A673 (cell line): ENCODE data around the gene CENPS.
"Not testable (repeated sequence)": the region's sequence is repeated elsewhere in the genome, so short reads cannot be mapped to it uniquely, and the experiment has no call there.

ENCODE experiments used
- EZH2 ChIP-seq: fragments of 200-600 bp; sonication (generic); IDR thresholded peaks from 2 replicates; pipeline ENCODE4 v1.6.1; 2017; ENCODE audit warnings: borderline replicate concordance, low read depth, mild to moderate bottlenecking, mixed read lengths, antibody characterized with exemption, low read length; ENCODE audit not compliant: poor library complexity, severe bottlenecking
- TF ChIP-seq, protein P1 (sequence below): fragments of 300-800, 200-600 bp; sonication (generic); conservative IDR thresholded peaks from 2 replicates; pipeline ENCODE4 v1.5.1; 2017; ENCODE audit warnings: low read depth, mild to moderate bottlenecking, antibody characterized with exemption, low read length, moderate library complexity, mixed read lengths

GRCh38 chr1:10426535-10426848, 3.7 kb upstream of the CENPS start:
- TF ChIP-seq, protein P1, sequence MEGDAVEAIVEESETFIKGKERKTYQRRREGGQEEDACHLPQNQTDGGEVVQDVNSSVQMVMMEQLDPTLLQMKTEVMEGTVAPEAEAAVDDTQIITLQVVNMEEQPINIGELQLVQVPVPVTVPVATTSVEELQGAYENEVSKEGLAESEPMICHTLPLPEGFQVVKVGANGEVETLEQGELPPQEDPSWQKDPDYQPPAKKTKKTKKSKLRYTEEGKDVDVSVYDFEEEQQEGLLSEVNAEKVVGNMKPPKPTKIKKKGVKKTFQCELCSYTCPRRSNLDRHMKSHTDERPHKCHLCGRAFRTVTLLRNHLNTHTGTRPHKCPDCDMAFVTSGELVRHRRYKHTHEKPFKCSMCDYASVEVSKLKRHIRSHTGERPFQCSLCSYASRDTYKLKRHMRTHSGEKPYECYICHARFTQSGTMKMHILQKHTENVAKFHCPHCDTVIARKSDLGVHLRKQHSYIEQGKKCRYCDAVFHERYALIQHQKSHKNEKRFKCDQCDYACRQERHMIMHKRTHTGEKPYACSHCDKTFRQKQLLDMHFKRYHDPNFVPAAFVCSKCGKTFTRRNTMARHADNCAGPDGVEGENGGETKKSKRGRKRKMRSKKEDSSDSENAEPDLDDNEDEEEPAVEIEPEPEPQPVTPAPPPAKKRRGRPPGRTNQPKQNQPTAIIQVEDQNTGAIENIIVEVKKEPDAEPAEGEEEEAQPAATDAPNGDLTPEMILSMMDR: not testable (repeated sequence)
- TF ChIP-seq EZH2: not testable (repeated sequence)
